Panc1 (cell line): ENCODE results near the gene MAFG.

Experiments used
- CTCF ChIP-seq: fragments of 450-650 bp; IDR thresholded peaks from 2 replicates; pipeline ENCODE4 v1.5.1; 2017; ENCODE audit warnings: mild to moderate bottlenecking
- POLR2AphosphoS5 ChIP-seq: IDR thresholded peaks from 2 replicates; pipeline ENCODE4 v1.6.1; 2012; ENCODE audit warnings: mild to moderate bottlenecking, low read depth, low read length, moderate library complexity
- SIN3A ChIP-seq: IDR thresholded peaks from 2 replicates; pipeline ENCODE4 v1.6.1; 2012; ENCODE audit warnings: low read depth, mild to moderate bottlenecking, low read length, moderate library complexity, borderline replicate concordance; ENCODE audit not compliant: insufficient read depth
- TCF7L2 ChIP-seq: IDR thresholded peaks from 2 replicates; pipeline ENCODE4 v1.6.1; 2011; ENCODE audit warnings: mild to moderate bottlenecking, low read depth, low read length, inconsistent platforms

GRCh38 chr17:81968396-81968745 is 40.8 kb upstream of the MAFG start:
- TF ChIP-seq POLR2AphosphoS5, result no peak
- no peak for TF ChIP-seq SIN3A
- no peak for TF ChIP-seq CTCF
- no peak for TF ChIP-seq TCF7L2
